Ishikawa (cell line): Measurements from ENCODE around the gene AP1M2.

Experiments
- CEBPB ChIP-seq: IDR thresholded peaks from 2 replicates; pipeline ENCODE4 v1.6.1; 2012
- CREB1 ChIP-seq: IDR thresholded peaks from 2 replicates; pipeline ENCODE4 v1.6.1; 2012; ENCODE audit warnings: low read depth
- EGR1 ChIP-seq: IDR thresholded peaks from 2 replicates; pipeline ENCODE4 v1.6.1; 2012
- EP300 ChIP-seq: IDR thresholded peaks from 2 replicates; pipeline ENCODE4 v1.6.1; 2012; ENCODE audit warnings: borderline replicate concordance
- FOXM1 ChIP-seq: IDR thresholded peaks from 2 replicates; pipeline ENCODE4 v1.6.1; 2012; ENCODE audit warnings: low read depth, borderline replicate concordance
- NFIC ChIP-seq: IDR thresholded peaks from 2 replicates; pipeline ENCODE4 v1.6.1; 2012
- RAD21 ChIP-seq: IDR thresholded peaks from 2 replicates; pipeline ENCODE4 v1.6.1; 2012; ENCODE audit warnings: low read depth
- TAF1 ChIP-seq: IDR thresholded peaks from 2 replicates; pipeline ENCODE4 v1.6.1; 2012; ENCODE audit warnings: low read depth, mild to moderate bottlenecking
- TCF12 ChIP-seq: IDR thresholded peaks from 2 replicates; pipeline ENCODE4 v1.6.1; 2012; ENCODE audit warnings: low read depth
- TEAD4 ChIP-seq: IDR thresholded peaks from 2 replicates; pipeline ENCODE4 v1.6.1; 2012
- USF1 ChIP-seq: IDR thresholded peaks from 2 replicates; pipeline ENCODE4 v1.6.1; 2012
- YY1 ChIP-seq: IDR thresholded peaks from 2 replicates; pipeline ENCODE4 v1.6.1; 2012; ENCODE audit warnings: low read depth
- ZBTB7A ChIP-seq: IDR thresholded peaks from 2 replicates; pipeline ENCODE4 v1.6.1; 2012; ENCODE audit warnings: low read depth
- TF ChIP-seq, protein P1 (sequence below): IDR thresholded peaks from 2 replicates; pipeline ENCODE4 v1.6.1; 2012
- TF ChIP-seq, protein P2 (sequence below): IDR thresholded peaks from 2 replicates; pipeline ENCODE4 v1.6.1; 2012; ENCODE audit warnings: low read depth, mild to moderate bottlenecking

Gene AP1M2

GRCh38 chr19:10593820-10594637, 6.9 kb upstream of the AP1M2 start:
- no peak for TF ChIP-seq TEAD4
- TF ChIP-seq, protein P1, sequence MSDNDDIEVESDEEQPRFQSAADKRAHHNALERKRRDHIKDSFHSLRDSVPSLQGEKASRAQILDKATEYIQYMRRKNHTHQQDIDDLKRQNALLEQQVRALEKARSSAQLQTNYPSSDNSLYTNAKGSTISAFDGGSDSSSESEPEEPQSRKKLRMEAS: no peak
- TF ChIP-seq CEBPB: no peak
- no peak for TF ChIP-seq TCF12
- TF ChIP-seq ZBTB7A: no peak
- TF ChIP-seq RAD21: no peak
- TF ChIP-seq YY1: no peak
- TF ChIP-seq EP300: no peak
- TF ChIP-seq, protein P2, sequence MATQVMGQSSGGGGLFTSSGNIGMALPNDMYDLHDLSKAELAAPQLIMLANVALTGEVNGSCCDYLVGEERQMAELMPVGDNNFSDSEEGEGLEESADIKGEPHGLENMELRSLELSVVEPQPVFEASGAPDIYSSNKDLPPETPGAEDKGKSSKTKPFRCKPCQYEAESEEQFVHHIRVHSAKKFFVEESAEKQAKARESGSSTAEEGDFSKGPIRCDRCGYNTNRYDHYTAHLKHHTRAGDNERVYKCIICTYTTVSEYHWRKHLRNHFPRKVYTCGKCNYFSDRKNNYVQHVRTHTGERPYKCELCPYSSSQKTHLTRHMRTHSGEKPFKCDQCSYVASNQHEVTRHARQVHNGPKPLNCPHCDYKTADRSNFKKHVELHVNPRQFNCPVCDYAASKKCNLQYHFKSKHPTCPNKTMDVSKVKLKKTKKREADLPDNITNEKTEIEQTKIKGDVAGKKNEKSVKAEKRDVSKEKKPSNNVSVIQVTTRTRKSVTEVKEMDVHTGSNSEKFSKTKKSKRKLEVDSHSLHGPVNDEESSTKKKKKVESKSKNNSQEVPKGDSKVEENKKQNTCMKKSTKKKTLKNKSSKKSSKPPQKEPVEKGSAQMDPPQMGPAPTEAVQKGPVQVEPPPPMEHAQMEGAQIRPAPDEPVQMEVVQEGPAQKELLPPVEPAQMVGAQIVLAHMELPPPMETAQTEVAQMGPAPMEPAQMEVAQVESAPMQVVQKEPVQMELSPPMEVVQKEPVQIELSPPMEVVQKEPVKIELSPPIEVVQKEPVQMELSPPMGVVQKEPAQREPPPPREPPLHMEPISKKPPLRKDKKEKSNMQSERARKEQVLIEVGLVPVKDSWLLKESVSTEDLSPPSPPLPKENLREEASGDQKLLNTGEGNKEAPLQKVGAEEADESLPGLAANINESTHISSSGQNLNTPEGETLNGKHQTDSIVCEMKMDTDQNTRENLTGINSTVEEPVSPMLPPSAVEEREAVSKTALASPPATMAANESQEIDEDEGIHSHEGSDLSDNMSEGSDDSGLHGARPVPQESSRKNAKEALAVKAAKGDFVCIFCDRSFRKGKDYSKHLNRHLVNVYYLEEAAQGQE: no peak
- TF ChIP-seq EGR1: no peak
- TF ChIP-seq CREB1: no peak
- no peak for TF ChIP-seq NFIC

DNA sequence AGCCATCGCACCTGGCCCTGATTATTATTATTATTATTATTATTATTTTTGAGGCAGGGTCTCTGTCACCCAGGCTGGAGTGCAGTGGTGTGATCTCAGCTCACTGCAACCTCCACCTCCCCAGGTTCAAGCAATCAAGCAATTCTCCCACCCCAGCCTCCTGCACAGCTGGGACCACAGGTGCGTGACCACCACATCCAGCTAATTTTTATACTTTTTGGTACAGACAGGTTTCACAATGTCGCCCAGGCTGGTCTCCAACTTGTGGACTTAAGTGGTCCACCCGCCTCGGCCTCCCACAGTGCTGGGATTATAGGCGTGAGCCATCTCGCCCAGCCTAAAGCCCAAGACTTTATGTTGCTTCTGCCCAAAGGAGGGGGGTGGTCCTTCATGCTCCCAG, 6.0 kb upstream of the AP1M2 start:
- TF ChIP-seq FOXM1 (no peak), USF1 (no peak), ZBTB7A (no peak), NFIC (no peak), CEBPB (no peak), EGR1 (no peak), TCF12 (no peak)
- TF ChIP-seq, protein P1: no peak

- no peak for TF ChIP-seq EP300
- no peak for TF ChIP-seq NFIC
- TF ChIP-seq RAD21: no peak
Observed at GRCh38 chr19:10587839-10588150, 683 bp upstream of the AP1M2 start.

- TF ChIP-seq TCF12 (no peak), ZBTB7A (no peak), CEBPB (no peak), RAD21 (no peak), TAF1 (no peak), USF1 (no peak), CREB1 (no peak), FOXM1 (no peak), EP300 (no peak), YY1 (no peak), EGR1 (no peak), TEAD4 (no peak), NFIC (no peak)
- TF ChIP-seq, protein P2: no peak
- TF ChIP-seq, protein P1: no peak
Observed at GRCh38 chr19:10586396-10586795, 716 bp downstream of the AP1M2 start.

DNA sequence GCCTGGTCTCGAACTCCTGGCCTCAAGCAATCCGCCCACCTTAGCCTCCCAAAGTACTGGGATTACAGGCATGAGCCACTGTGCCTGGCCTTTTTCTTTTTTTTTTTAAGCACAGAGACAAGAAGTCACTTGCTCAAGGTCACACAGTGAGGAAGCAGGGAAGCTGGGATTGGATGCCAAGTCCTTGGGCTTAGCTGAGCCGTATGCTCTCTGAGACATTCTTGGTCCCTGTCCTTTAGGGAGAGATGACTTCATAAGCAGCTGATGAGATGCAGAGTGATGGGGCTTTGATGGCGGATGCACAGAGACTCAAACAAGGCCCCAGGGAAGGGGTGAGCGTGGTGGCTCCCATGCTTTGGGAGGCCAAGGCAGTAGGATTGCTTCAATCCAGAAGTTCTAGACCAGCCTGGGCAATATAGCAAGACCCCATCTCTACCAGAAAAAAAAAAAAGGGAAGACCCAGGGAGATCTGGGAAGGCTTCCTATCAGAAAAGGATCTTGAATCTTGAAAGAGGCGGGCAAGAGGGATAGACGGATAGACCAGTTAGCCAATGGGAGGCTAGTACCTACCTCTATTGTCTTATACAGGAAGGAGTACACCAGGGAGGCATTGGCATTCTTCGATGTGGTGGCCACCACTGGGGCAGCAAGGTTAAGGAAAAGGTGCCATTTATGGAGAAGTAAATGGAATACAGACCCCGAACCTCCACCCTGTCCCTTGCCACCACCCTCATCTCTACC, 3.9 kb downstream of the AP1M2 start:
- TF ChIP-seq, protein P2: no peak
- TF ChIP-seq EP300: no peak
- no peak for TF ChIP-seq USF1
- TF ChIP-seq EGR1: no peak
- TF ChIP-seq TAF1: no peak
- TF ChIP-seq RAD21: no peak
- no peak for TF ChIP-seq CEBPB
- no peak for TF ChIP-seq CREB1
- TF ChIP-seq, protein P1: no peak
- TF ChIP-seq TCF12: no peak
- no peak for TF ChIP-seq ZBTB7A
- no peak for TF ChIP-seq NFIC
- no peak for TF ChIP-seq FOXM1
- no peak for TF ChIP-seq YY1
- no peak for TF ChIP-seq TEAD4
